ENCODE data around the gene ALG2.

DNA sequence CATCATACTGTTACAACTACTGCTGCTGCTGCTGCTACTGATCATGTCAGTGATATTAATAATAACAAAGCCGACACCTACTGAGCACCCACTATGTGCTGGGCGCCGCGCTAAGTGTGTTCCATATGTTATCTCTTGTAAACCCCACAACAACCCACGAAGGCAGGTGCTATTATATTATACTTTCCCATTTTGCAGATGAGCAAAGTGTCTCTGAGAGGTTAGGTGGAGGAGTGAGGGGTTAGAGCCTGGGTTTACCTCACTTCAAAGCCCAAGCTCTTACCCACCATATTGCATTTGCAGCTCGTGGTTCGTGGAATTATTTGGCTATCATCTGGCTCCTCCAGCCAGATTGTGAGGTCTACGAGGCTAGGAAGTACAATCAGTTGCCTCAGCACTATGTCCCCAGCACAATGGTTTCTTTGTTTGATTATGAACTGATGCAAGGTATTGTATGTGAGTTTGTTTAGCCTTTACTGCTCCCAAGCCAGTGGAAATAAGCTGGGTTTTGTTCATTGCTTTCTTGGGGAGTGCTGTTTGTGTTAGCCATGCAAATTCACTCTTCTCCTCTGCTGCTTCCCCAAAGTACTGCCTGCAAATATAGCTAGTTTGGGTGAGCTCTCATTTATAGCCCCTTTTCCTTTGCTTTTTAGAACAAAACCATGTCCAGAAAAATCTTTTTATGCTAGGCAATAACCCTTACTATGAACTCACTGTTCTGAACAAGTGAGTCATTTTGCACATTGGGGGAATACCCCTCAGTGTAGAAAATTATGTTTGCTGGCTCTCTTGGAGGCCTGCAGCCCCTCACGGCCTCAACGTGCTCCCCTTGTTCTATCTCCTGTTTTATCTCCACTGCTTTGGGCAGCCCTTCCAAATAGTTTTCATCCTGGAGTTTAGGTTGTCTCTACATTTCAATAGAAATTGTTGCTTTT is 47.9 kb downstream of the ALG2 start:
- TF ChIP-seq CTCF (IDR thresholded peaks at IDR 0.05) (no peak), POLR2A (IDR thresholded peaks at IDR 0.05) (no peak)
